Measurements from ENCODE around the gene UACA.

DNA sequence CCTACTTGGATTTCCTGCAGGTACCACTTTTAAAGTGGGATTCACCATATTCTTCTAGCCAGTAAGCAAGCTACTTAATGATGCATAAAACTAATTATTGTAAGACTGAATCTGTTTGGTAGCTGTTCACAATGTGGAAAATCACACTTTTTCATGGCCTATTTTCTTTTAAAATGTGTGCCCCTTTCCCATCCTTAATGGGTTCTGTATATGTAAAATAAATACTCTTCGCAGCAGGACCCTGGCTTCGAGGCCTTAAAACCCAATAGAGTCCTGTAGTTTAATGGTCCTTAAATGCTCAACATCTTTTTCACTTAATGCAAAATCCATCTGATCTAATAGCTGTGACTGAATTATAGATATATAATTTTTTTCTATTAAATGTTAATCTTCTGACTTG is 111.0 kb downstream of the UACA start:
- TF ChIP-seq EZH2 (IDR thresholded peaks at IDR 0.05; ENCODE audit: low read depth, low read length, severe bottlenecking): no peak
- TF ChIP-seq POLR2AphosphoS5 (IDR thresholded peaks at IDR 0.05; ENCODE audit: low read depth, low read length): no peak
- no peak for TF ChIP-seq SP1 (IDR thresholded peaks at IDR 0.05; ENCODE audit: low read depth, low read length)
- no peak for TF ChIP-seq JUN (IDR thresholded peaks at IDR 0.05; ENCODE audit: low read depth, low read length)
- no peak for TF ChIP-seq TBP (IDR thresholded peaks at IDR 0.05; ENCODE audit: low read depth, low read length)
